CD4-positive, alpha-beta memory T cell (primary cell): ENCODE results near the gene DOK6. TPM values are rescaled to one million over a fixed set of nuclear protein-coding genes. Genes with fewer than 3 reads are reported as not detected.
"Not testable (repeated sequence)": the region's sequence is repeated elsewhere in the genome, so short reads cannot be mapped to it uniquely, and the experiment has no call there.

Experiments
- CTCF ChIA-PET: fragments of 350-600 bp; sonication (Branson Sonifier 250); formaldehyde crosslinking; loops from one replicate; lab custom pipeline; 2021; ENCODE audit warnings: inconsistent platforms; ENCODE audit not compliant: partially characterized antibody; lab: Charles Lee
- POLR2A ChIA-PET: fragments of 350-600 bp; sonication (Branson Sonifier 250); formaldehyde crosslinking; loops from one replicate; lab custom pipeline; 2021; ENCODE audit not compliant: partially characterized antibody; lab: Charles Lee
- DNase-seq, 5 donors: peaks; one replicate each; pipeline versions ENCODE4 v3.0.0 to v3.0.0-alpha.2; 2020 to 2022; ENCODE audit warnings: mixed read lengths in 1 of 5
- H3K27ac ChIP-seq: one replicate; pipeline ENCODE4 v1.7.0; 2013; ENCODE audit warnings: low read depth, low read length
- H3K27me3 ChIP-seq: 2 replicates; pipeline ENCODE4 v1.7.0; 2013; ENCODE audit warnings: mild to moderate bottlenecking, low read length, moderate library complexity; ENCODE audit not compliant: insufficient read depth
- H3K36me3 ChIP-seq: 2 replicates; pipeline ENCODE4 v1.7.0; 2013; ENCODE audit warnings: mild to moderate bottlenecking, low read length, moderate library complexity; ENCODE audit not compliant: insufficient read depth
- H3K4me1 ChIP-seq: 2 replicates; pipeline ENCODE4 v1.7.0; 2013; ENCODE audit warnings: mild to moderate bottlenecking, low read length, moderate library complexity; ENCODE audit not compliant: insufficient read depth
- H3K4me3 ChIP-seq, 2 donors: one replicate each; pipeline ENCODE4 v1.7.0; 2013; ENCODE audit warnings: low read length in 2 of 2, mild to moderate bottlenecking in 1 of 2
- H3K9me3 ChIP-seq, 2 donors: one replicate each; pipeline ENCODE4 v1.7.0; 2013; ENCODE audit warnings: low read length in 2 of 2, control low read depth in 1 of 2; ENCODE audit not compliant: control insufficient read depth in 1 of 2
- H3K27ac Mint-ChIP-seq, 7 donors: one replicate each; pipeline ENCODE4 v1.8.0; 2020 to 2021; ENCODE audit warnings: mixed read lengths in 7 of 7, mild to moderate bottlenecking in 6 of 7, inconsistent platforms in 3 of 7, moderate library complexity in 3 of 7
- H3K27me3 Mint-ChIP-seq, 2 donors: one replicate each; pipeline ENCODE4 v1.8.0; 2020 to 2021; ENCODE audit warnings: mixed read lengths in 2 of 2
- H3K36me3 Mint-ChIP-seq, 2 donors: one replicate each; pipeline ENCODE4 v1.8.0; 2020 to 2021; ENCODE audit warnings: mixed read lengths in 2 of 2, inconsistent platforms in 1 of 2, mild to moderate bottlenecking in 1 of 2
- H3K4me1 Mint-ChIP-seq, 4 donors: one replicate each; pipeline ENCODE4 v1.8.0; 2020 to 2021; ENCODE audit warnings: mixed read lengths in 4 of 4, mild to moderate bottlenecking in 1 of 4
- H3K4me3 Mint-ChIP-seq, 8 donors: one replicate each; pipeline ENCODE4 v1.8.0; 2020 to 2021; ENCODE audit warnings: mixed read lengths in 8 of 8, mild to moderate bottlenecking in 7 of 8, moderate library complexity in 6 of 8, inconsistent platforms in 3 of 8
- H3K9me3 Mint-ChIP-seq, 8 donors: one replicate each; pipeline ENCODE4 v1.8.0; 2020 to 2021; ENCODE audit warnings: mixed read lengths in 8 of 8, mild to moderate bottlenecking in 5 of 8, inconsistent platforms in 3 of 8, moderate library complexity in 1 of 8
- intact Hi-C: fragments of 100-400 bp; cut with micrococcal nuclease; formaldehyde crosslinking; loops from one replicate; pipeline ENCODE4 v1.15.1; 2023
- polyA plus RNA-seq, 2 donors: library from polyadenylated mRNA; unstranded; fragments of 300-500 nt; fragmentation: Illumina TruSeq; gene quantifications; one replicate each; pipeline ENCODE4 v1.2.3, GENCODE V29; 2021
- total RNA-seq, 2 experiments: library from RNA; stranded (reverse); gene quantifications; one replicate each; pipeline ENCODE4 v1.2.3, GENCODE V29; 2021

DOK6 gene
- total and polyA plus RNA-seq, 4 experiments from 2014 or later = 0.04 to 0.15 TPM; not detected in 2

GRCh38 chr18:69876490-69876889 is 475.8 kb downstream of the DOK6 start:
- no peaks in the 10 kb centered on the region for H3K27me3 ChIP-seq
- H3K9me3 Mint-ChIP-seq = no peaks in the 10 kb centered on the region
- intact Hi-C loops = no loop called here
- peak overlapping the region in 4 of 7 donors; percentile 7 to 57 (median 48) for H3K27ac Mint-ChIP-seq
- no peaks in the 10 kb centered on the region for H3K9me3 ChIP-seq
- POLR2A ChIA-PET = no interaction called here
- H3K36me3 ChIP-seq = peaks cover 6% of the 10 kb centered on the region
- H3K27ac ChIP-seq = no peak overlapping the region
- peak overlapping the region in 1 of 8 donors; percentile 52 for H3K4me3 Mint-ChIP-seq
- no peaks in the 10 kb centered on the region for H3K27me3 Mint-ChIP-seq
- H3K4me1 ChIP-seq = peaks cover 4% of the 10 kb centered on the region
- no peak for DNase-seq
- peaks cover 53 to 68% of the 10 kb centered on the region in 2 donors for H3K36me3 Mint-ChIP-seq
- no peak overlapping the region for H3K4me3 ChIP-seq
- CTCF ChIA-PET = no interaction called here
- peaks cover 27 to 65% (median 53%) of the 10 kb centered on the region in 4 donors for H3K4me1 Mint-ChIP-seq

- Histone ChIP-seq H3K4me1 (peaks cover 10% of the 10 kb centered on the region), H3K9me3 (no peaks in the 10 kb centered on the region), H3K27ac (no peak overlapping the region), H3K4me3 (no peak overlapping the region), H3K36me3 (peaks cover 3% of the 10 kb centered on the region), H3K27me3 (no peaks in the 10 kb centered on the region)
- peaks cover 53 to 62% of the 10 kb centered on the region in 2 donors for H3K36me3 Mint-ChIP-seq
- H3K27me3 Mint-ChIP-seq = no peaks in the 10 kb centered on the region
- no peak overlapping the region for H3K4me3 Mint-ChIP-seq
- peak overlapping the region in 6 of 7 donors; percentile 10 to 86 (median 32) for H3K27ac Mint-ChIP-seq
- H3K4me1 Mint-ChIP-seq = peaks cover 33 to 80% (median 52%) of the 10 kb centered on the region in 4 donors
- H3K9me3 Mint-ChIP-seq = no peaks in the 10 kb centered on the region
- intact Hi-C loops = no loop called here
- POLR2A ChIA-PET = interaction anchor here (0.6 kb wide), 1 partner anchor 150 kb away, joined by 4 read pairs; no protein-coding TSS in a partner anchor
- DNase-seq = no peak
- CTCF ChIA-PET = no interaction called here
These were observed 477.7 kb downstream of the DOK6 start for GRCh38 chr18:69878213-69878933.

- H3K4me3 ChIP-seq, POLR2A ChIA-PET, H3K27ac ChIP-seq, H3K27me3 ChIP-seq, H3K36me3 ChIP-seq, DNase-seq, H3K4me3 Mint-ChIP-seq, H3K9me3 ChIP-seq, intact Hi-C loops, H3K9me3 Mint-ChIP-seq, H3K27me3 Mint-ChIP-seq: not testable (repeated sequence)
- peaks cover 36 to 85% (median 55%) of the 10 kb centered on the region in 4 donors for H3K4me1 Mint-ChIP-seq
- peaks cover 17% of the 10 kb centered on the region for H3K4me1 ChIP-seq
- peaks cover 52 to 62% of the 10 kb centered on the region in 2 donors for H3K36me3 Mint-ChIP-seq
- CTCF ChIA-PET = interaction anchor here (1.5 kb wide), 1 partner anchor 89 kb away, joined by 3 read pairs; no protein-coding TSS in a partner anchor
- peak overlapping the region in 4 of 7 donors; percentile 10 to 86 (median 54) for H3K27ac Mint-ChIP-seq
These were observed 478.4 kb downstream of the DOK6 start for GRCh38 chr18:69879051-69879450.

GRCh38 chr18:69880083-69880482 is 479.4 kb downstream of the DOK6 start:
- H3K9me3 ChIP-seq = no peaks in the 10 kb centered on the region
- Mint-ChIP-seq H3K4me1 (peaks cover 41 to 86% (median 57%) of the 10 kb centered on the region in 4 donors), H3K4me3 (peak overlapping the region in 1 of 8 donors; percentile 36), H3K36me3 (peaks cover 51 to 56% of the 10 kb centered on the region in 2 donors), H3K9me3 (no peaks in the 10 kb centered on the region), H3K27ac (peak overlapping the region in 5 of 7 donors; percentile 5 to 82 (median 51)), H3K27me3 (no peaks in the 10 kb centered on the region)
- no peaks in the 10 kb centered on the region for H3K27me3 ChIP-seq
- H3K4me3 ChIP-seq = no peak overlapping the region
- H3K36me3 ChIP-seq = no peaks in the 10 kb centered on the region
- no peak overlapping the region for H3K27ac ChIP-seq
- DNase-seq = no peak
- ChIA-PET POLR2A (no interaction called here), CTCF (interaction anchor here (1.5 kb wide), 1 partner anchor 88 kb away, joined by 3 read pairs; no protein-coding TSS in a partner anchor)
- peaks cover 23% of the 10 kb centered on the region for H3K4me1 ChIP-seq
- intact Hi-C loops = no loop called here

- no peaks in the 10 kb centered on the region for H3K36me3 ChIP-seq
- Mint-ChIP-seq H3K9me3 (no peaks in the 10 kb centered on the region), H3K4me3 (peak overlapping the region in 2 of 8 donors; percentile 31 to 44), H3K4me1 (peaks cover 53 to 89% (median 69%) of the 10 kb centered on the region in 4 donors), H3K36me3 (peaks cover 48 to 50% of the 10 kb centered on the region in 2 donors), H3K27ac (peak overlapping the region in 3 of 7 donors; percentile 45 to 85 (median 46)), H3K27me3 (no peaks in the 10 kb centered on the region)
- no peaks in the 10 kb centered on the region for H3K9me3 ChIP-seq
- POLR2A ChIA-PET = interaction anchor here (0.9 to 5.3 kb wide), 4 partner anchors 9 to 72 kb away, joined by 3 to 27 read pairs (median 4); no protein-coding TSS in a partner anchor
- intact Hi-C loops = no loop called here
- H3K27ac ChIP-seq = no peak overlapping the region
- H3K27me3 ChIP-seq = no peaks in the 10 kb centered on the region
- no peak overlapping the region for H3K4me3 ChIP-seq
- DNase-seq = no peak
- peaks cover 46% of the 10 kb centered on the region for H3K4me1 ChIP-seq
- CTCF ChIA-PET = interaction anchor here (1.4 to 1.5 kb wide), 3 partner anchors 15 to 76 kb away, joined by 3 to 6 read pairs (median 4); no protein-coding TSS in a partner anchor
These were observed 482.4 kb downstream of the DOK6 start for GRCh38 chr18:69882965-69883668.

- intact Hi-C loops = no loop called here
- H3K4me3 ChIP-seq = no peak overlapping the region
- peaks cover 53 to 91% (median 70%) of the 10 kb centered on the region in 4 donors for H3K4me1 Mint-ChIP-seq
- H3K27me3 ChIP-seq = no peaks in the 10 kb centered on the region
- ChIA-PET CTCF (interaction anchor here (1.5 to 1.8 kb wide), 3 partner anchors 14 to 76 kb away, joined by 3 to 4 read pairs (median 4); no protein-coding TSS in a partner anchor), POLR2A (interaction anchor here (1.1 to 5.3 kb wide), 2 partner anchors 11 to 15 kb away, joined by 3 to 27 read pairs; no protein-coding TSS in a partner anchor)
- no peaks in the 10 kb centered on the region for H3K27me3 Mint-ChIP-seq
- peaks cover 42 to 44% of the 10 kb centered on the region in 2 donors for H3K36me3 Mint-ChIP-seq
- H3K4me1 ChIP-seq = peaks cover 52% of the 10 kb centered on the region
- no peaks in the 10 kb centered on the region for H3K9me3 ChIP-seq
- H3K9me3 Mint-ChIP-seq = no peaks in the 10 kb centered on the region
- H3K36me3 ChIP-seq = no peaks in the 10 kb centered on the region
- no peak overlapping the region for H3K27ac ChIP-seq
- peak overlapping the region in 5 of 7 donors; percentile 39 to 95 (median 77) for H3K27ac Mint-ChIP-seq
- no peak for DNase-seq
- peak overlapping the region in 3 of 8 donors; percentile 29 to 40 (median 31) for H3K4me3 Mint-ChIP-seq
These were observed 483.1 kb downstream of the DOK6 start for GRCh38 chr18:69883781-69884180.
